ENCODE data around the gene ASPG. TPM values are rescaled to one million over a fixed set of nuclear protein-coding genes. Genes with fewer than 3 reads are reported as not detected.

ASPG gene
- total and polyA plus RNA-seq, 2 experiments from 2014 or later = 5.9 to 20.3 TPM

- no peak for DNase-seq (ENCODE audit: low spot score)
- Histone ChIP-seq H3K4me3 (no peak overlapping the region), H3K27me3 (no peaks in the 10 kb centered on the region), H3K9me3 (ENCODE audit: low read depth) (no peaks in the 10 kb centered on the region), H4K20me1 (ENCODE audit: insufficient read depth, poor library complexity, severe bottlenecking) (no peaks in the 10 kb centered on the region), H3K36me3 (replicated peaks; ENCODE audit: insufficient read depth, low read depth) (no peaks in the 10 kb centered on the region), H2AFZ (no peak overlapping the region), H3K4me1 (ENCODE audit: insufficient read depth) (peaks cover 3% of the 10 kb centered on the region), H3K9me2 (replicated peaks; ENCODE audit: insufficient read depth) (no peaks in the 10 kb centered on the region), H3K4me2 (no peak overlapping the region), H3K27ac (no peak overlapping the region), H3K79me2 (no peaks in the 10 kb centered on the region)
- WGBS (ENCODE audit: low lambda C conversion rate, missing lambda C conversion rate) = 89% methylated on average over 35 of the region's 35 CpGs
- TF ChIP-seq CTCF (IDR thresholded peaks at IDR 0.05; ENCODE audit: poor library complexity) = no peak
- no peak for TF ChIP-seq EZH2phosphoT487 (IDR thresholded peaks at IDR 0.05; ENCODE audit: low read depth, severe bottlenecking, unreplicated experiment)
- TF ChIP-seq EZH2 (IDR thresholded peaks at IDR 0.05; ENCODE audit: borderline replicate concordance) = no peak
These were observed 18.8 kb downstream of the ASPG start for GRCh38 chr14:104104076-104104901.

GRCh38 chr14:104105071-104105821 lies 19.7 kb downstream of the ASPG start:
- H3K4me1 ChIP-seq (ENCODE audit: insufficient read depth) = peaks cover 3% of the 10 kb centered on the region
- 87% methylated on average over 27 of the region's 27 CpGs for WGBS (ENCODE audit: low lambda C conversion rate, missing lambda C conversion rate)
- no peak for DNase-seq (ENCODE audit: low spot score)

GRCh38 chr14:104105822-104106470 lies 20.4 kb downstream of the ASPG start:
- no peak overlapping the region for H3K4me2 ChIP-seq
- H3K4me3 ChIP-seq = no peak overlapping the region
- no peak overlapping the region for H2AFZ ChIP-seq
- H3K36me3 ChIP-seq (replicated peaks; ENCODE audit: insufficient read depth, low read depth) = no peaks in the 10 kb centered on the region
- DNase-seq (ENCODE audit: low spot score) = no peak
- TF ChIP-seq EZH2phosphoT487 (IDR thresholded peaks at IDR 0.05; ENCODE audit: low read depth, severe bottlenecking, unreplicated experiment) (no peak), EZH2 (IDR thresholded peaks at IDR 0.05; ENCODE audit: borderline replicate concordance) (no peak), CTCF (IDR thresholded peaks at IDR 0.05; ENCODE audit: poor library complexity) (no peak)
- H3K27ac ChIP-seq = no peak overlapping the region
- WGBS (ENCODE audit: low lambda C conversion rate, missing lambda C conversion rate) = 88% methylated on average over 13 of the region's 18 CpGs
- H3K4me1 ChIP-seq (ENCODE audit: insufficient read depth) = peaks cover under 1% of the 10 kb centered on the region
- no peaks in the 10 kb centered on the region for H3K27me3 ChIP-seq
- H3K9me3 ChIP-seq (ENCODE audit: low read depth) = no peaks in the 10 kb centered on the region
- no peaks in the 10 kb centered on the region for H3K79me2 ChIP-seq
- no peaks in the 10 kb centered on the region for H4K20me1 ChIP-seq (ENCODE audit: insufficient read depth, poor library complexity, severe bottlenecking)
- H3K9me2 ChIP-seq (replicated peaks; ENCODE audit: insufficient read depth) = no peaks in the 10 kb centered on the region

More at GRCh38 chr14:104105071-104105821, 19.7 kb downstream of the ASPG start:
- no peaks in the 10 kb centered on the region for H3K36me3 ChIP-seq (replicated peaks; ENCODE audit: insufficient read depth, low read depth)
- H3K9me3 ChIP-seq (ENCODE audit: low read depth) = no peaks in the 10 kb centered on the region
- H3K9me2 ChIP-seq (replicated peaks; ENCODE audit: insufficient read depth) = no peaks in the 10 kb centered on the region
- no peak overlapping the region for H2AFZ ChIP-seq
- no peak overlapping the region for H3K4me3 ChIP-seq
- TF ChIP-seq EZH2 (IDR thresholded peaks at IDR 0.05; ENCODE audit: borderline replicate concordance) = no peak
- no peak for TF ChIP-seq EZH2phosphoT487 (IDR thresholded peaks at IDR 0.05; ENCODE audit: low read depth, severe bottlenecking, unreplicated experiment)
- TF ChIP-seq CTCF (IDR thresholded peaks at IDR 0.05; ENCODE audit: poor library complexity) = no peak
- no peaks in the 10 kb centered on the region for H3K27me3 ChIP-seq
- H3K4me2 ChIP-seq = no peak overlapping the region
- no peaks in the 10 kb centered on the region for H4K20me1 ChIP-seq (ENCODE audit: insufficient read depth, poor library complexity, severe bottlenecking)
- no peaks in the 10 kb centered on the region for H3K79me2 ChIP-seq
- no peak overlapping the region for H3K27ac ChIP-seq

Measured in hepatocyte (in vitro differentiated cells).